ENCODE results near the gene ZNF407. TPM values are rescaled to one million over a fixed set of nuclear protein-coding genes. Genes with fewer than 3 reads are reported as not detected.
"Not testable (repeated sequence)": the region's sequence is repeated elsewhere in the genome, so short reads cannot be mapped to it uniquely, and the experiment has no call there.

ZNF407 gene
- polyA plus RNA-seq, 3 donors, result 2.2 to 3.0 (median 2.4) TPM

DNA sequence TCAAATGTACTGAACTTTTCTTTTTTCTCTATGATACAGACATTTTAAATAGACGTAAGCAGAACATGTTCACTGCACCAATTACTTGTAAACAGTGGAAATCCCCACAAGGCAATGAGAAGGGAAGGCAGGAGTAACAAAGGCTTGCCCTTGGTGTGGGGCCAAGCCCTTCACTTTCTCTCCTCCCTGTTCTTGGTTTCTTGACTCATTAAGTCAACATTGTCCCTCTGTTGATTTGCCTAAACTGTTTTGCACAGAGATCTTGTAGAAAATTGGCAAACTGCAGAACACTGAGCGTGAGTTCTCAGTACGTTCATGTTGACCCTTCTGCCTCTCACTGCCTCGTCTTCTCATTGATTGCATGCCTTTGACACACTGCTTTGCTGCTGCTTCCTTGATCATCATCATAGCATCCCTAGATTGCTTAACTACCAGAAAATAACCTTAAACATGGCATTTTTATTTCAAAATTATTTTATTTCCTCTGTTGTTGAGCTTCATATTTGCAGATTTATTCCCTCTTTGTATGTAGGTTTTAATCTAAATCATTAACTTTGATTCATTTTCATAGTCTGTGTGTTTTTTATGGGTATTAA is 353.6 kb downstream of the ZNF407 start:
- H3K27ac ChIP-seq (ENCODE audit: low read depth, low read length), result no peak overlapping the region

DNA sequence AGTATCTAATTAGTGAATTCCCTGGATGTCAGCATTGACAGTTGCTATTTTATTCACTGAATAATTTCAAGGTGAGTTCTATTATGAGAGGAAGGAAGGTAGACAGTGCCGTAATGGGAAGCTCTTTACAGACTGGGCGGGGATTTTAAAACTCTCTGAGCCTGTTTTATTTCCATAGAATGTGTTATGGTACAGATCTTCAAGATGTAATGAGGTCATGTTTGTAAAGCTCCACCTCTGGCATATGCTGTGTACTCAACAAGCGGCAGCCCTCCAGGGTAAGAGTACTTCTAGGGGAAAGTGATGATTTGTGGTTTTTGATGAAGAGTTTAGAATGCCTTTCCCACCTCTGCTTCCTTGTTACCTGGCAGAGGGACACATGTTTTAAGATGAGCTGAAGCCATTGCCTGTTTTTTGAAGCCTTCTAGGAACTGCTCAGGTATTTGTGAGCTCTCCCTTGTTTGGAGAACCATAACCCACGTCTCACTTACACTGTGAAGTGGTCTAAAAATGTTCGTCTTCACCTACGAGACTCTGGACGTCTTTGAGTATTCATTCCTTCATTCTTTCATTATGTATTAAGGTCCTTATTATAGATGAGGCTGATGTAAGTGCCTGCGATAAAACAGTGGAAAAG is 360.0 kb downstream of the ZNF407 start:
- H3K27ac ChIP-seq (ENCODE audit: low read depth, low read length), result no peak overlapping the region
- WGBS, 3 donors, result 94 to 97% (median 95%) methylated on average over 8 of the region's 8 CpGs

More for the DNA sequence above, 353.6 kb downstream of the ZNF407 start:
- 19 to 68% (median 48%) methylated on average over 4 of the region's 4 CpGs for WGBS, 3 donors

DNA sequence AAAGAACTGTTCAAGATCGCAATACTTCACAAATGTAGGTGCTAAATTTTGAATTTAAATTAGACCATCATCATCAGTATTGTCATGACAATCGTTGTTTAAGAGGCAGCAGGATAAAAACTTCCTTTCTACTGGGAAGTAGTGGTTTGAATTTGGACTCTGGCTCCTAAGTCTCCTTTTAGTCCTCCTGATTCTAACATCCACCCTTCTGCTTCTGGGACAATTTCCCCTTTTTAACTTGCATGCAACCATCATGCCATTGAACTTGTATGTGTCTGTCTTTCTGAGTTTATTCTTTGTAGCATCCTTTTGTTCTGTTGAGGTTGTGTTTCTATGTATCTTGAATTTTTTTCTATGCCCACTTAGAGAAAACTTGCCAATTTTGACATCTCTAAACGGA is 361.5 kb downstream of the ZNF407 start:
- no peak overlapping the region for H3K27ac ChIP-seq (ENCODE audit: low read depth, low read length)
- WGBS, 3 donors, result 92 to 95% (median 93%) methylated on average over 3 of the region's 3 CpGs

DNA sequence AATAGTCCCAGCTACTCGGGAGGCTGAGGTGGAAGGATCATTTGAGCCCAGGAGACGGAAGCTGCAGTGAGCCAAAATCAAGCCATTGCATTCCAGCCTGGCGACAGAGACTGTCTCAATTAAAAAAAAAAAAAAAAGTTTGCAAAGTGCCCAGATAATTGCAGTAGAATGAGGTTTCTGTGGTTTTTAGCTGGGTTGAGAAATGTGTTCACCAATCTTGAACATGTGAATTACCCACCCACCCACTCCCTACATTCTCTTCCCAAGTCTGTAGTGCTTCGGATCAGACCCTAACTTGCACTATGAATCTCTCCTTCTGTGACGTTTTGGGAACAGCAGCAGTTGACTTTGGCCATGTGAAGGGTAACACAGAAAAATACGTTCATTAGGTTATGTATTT is 363.9 kb downstream of the ZNF407 start:
- no peak overlapping the region for H3K27ac ChIP-seq (ENCODE audit: low read depth, low read length)
- WGBS, 3 donors, result 83 to 90% (median 85%) methylated on average over 6 of the region's 6 CpGs

DNA sequence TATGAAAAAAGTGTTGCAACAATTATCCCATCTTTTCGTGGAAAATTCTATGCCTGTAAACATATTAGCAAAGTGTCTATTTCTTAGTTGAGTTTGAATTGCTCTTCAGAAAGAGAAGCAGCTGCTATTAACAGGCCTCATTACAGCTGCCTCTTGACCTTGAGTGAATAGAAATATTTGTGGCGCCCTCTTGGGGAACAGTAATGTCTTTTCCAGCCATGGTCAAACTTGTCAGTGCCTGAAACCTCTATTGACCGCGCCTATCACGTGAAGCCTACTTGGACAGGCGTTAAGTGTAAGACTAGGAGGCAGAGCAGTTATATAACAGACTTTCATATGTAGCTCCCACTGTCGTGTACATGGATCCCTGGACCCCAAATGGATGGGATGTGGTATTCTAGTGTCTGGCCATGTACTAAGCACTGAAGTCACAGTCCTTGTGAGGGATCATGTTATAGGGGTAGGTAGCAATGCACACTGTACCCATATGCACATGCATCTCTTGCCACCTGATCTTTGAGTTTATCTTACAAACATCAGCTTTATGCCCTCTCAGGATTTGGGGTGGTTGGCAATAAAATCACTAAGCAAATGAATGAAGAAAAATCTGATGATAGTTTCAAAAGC is 366.3 kb downstream of the ZNF407 start:
- 32 to 52% (median 49%) methylated on average over 7 of the region's 7 CpGs for WGBS, 3 donors
- H3K27ac ChIP-seq (ENCODE audit: low read depth, low read length), result no peak overlapping the region

DNA sequence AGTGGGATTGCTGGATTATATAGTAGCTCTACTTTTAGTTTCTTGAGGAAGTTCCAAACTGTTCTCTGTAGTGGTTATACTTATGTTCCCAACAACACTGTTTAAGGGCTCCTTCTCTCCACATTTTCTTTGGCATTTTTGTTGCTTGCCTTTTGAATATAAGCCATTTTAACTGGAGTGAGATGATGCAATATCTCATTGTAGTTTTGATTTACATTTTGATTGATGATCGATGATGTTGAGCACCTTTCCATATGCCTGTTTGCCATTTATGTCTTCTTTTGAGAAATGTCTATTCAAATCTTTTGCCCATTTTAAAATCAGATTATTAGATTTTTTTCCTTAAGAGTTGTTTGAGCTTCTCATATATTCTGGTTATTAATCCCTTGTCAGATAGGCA is 368.0 kb downstream of the ZNF407 start:
- 99 to 100% (median 100%) methylated on average over 1 of the region's 1 CpG for WGBS, 3 donors
- H3K27ac ChIP-seq (ENCODE audit: low read depth, low read length), result no peak overlapping the region

DNA sequence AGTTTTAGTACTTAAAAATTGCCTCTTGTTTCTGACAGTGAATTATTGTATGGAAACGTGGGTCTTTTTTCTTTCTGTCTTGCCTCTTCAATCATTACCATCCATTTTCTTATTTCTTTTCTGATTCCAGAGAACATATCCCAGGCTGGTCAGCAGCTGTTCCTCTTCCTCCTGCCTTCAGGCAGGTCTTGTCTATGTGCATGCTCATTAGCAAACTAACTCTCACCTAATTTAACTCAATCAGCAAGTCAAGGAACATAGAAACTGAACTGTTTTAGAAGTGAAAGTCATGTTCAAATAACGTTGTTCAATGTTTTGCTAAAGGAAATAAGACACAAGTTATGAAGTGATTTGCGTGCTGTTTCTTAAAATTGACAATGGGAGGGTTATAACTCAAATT is 369.8 kb downstream of the ZNF407 start:
- WGBS, 3 donors, result 86 to 90% (median 87%) methylated on average over 3 of the region's 3 CpGs
- H3K27ac ChIP-seq (ENCODE audit: low read depth, low read length), result no peak overlapping the region

DNA sequence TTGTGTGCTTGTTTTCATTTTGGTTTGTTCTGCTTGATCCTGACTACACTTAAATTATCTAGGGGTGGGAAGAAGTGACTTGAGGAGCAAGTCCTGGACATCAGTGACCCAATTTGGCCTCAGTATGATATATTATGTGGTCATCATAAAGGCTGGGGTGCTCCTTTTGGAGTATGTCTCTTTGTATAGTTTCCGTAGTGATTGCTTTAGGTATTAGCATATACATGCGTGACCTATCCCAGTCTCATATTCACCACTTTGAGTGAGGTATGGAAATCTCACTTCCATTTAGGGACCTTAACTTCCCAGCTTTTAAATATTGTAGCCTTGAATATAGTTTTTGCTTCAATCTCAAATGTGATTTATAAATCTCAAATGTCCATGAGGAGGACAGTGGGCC is 370.3 kb downstream of the ZNF407 start:
- WGBS, 3 donors, result 96 to 100% (median 98%) methylated on average over 2 of the region's 2 CpGs
- no peak overlapping the region for H3K27ac ChIP-seq (ENCODE audit: low read depth, low read length)

DNA sequence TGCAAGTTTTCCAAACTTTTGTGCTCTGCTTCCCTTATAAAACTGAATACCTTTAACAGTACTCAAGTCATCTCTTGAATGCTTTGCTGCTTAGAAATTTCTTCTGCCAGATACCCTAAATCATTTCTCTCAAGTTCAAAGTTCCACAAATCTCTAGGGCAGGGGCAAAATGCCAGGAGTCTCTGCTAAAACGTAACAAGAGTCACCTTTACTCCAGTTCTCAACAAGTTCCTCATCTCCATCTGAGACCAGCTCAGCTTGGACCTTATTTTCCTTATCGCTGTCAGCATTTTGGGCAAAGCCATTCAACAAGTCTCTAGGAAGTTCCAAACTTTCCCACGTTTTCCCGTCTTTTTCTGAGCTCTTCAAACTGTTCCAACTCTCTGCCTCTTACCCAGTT is 373.7 kb downstream of the ZNF407 start:
- H3K27ac ChIP-seq (ENCODE audit: low read depth, low read length), result not testable (repeated sequence)
- WGBS, 3 donors, result 53 to 63% (median 60%) methylated on average over 4 of the region's 4 CpGs

DNA sequence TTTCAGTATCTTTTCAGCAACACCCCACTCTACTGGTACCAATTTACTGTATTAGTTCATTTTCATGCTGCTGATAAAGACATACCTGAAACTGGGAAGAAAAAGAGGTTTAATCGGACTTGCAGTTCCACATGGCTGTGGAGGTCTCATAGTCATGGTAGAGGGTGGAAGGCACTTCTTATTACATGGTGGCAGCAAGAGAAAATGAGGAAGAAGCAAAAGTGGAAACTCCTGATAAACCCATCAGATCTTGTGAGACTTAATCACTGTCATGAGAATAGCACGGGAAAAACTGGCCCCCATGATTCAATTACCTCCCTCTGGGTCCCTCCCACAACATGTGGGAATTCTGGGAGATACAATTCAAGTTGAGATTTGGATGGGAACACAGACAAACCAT is 374.1 kb downstream of the ZNF407 start:
- whole genome bisulfite sequencing, 3 donors, result 68 to 88% (median 69%) methylated on average over 2 of the region's 2 CpGs

DNA sequence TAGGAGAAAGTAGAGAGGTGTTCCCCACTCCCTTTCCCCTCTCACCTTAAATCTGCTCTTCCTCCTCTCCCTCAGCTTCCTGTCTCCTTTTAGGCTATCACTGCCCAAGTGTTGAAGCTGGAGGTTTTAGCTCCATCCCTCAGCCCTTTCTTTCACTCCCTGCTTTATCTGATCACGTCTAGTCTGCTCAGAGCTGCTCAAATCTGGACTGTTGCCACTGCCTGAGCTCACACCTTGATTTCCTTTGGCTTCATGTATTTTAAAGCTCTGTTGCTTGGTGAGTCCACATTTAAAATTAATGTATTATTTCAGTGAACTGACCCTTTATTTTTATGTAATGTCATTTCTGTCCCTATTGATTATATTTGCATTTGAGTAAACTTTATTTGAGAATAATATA is 374.7 kb downstream of the ZNF407 start:
- 21 to 54% (median 50%) methylated on average over 1 of the region's 1 CpG for WGBS, 3 donors
- H3K27ac ChIP-seq (ENCODE audit: low read depth, low read length), result no peak overlapping the region

More for the DNA sequence above, 374.1 kb downstream of the ZNF407 start:
- not testable (repeated sequence) for H3K27ac ChIP-seq (ENCODE audit: low read depth, low read length)

DNA sequence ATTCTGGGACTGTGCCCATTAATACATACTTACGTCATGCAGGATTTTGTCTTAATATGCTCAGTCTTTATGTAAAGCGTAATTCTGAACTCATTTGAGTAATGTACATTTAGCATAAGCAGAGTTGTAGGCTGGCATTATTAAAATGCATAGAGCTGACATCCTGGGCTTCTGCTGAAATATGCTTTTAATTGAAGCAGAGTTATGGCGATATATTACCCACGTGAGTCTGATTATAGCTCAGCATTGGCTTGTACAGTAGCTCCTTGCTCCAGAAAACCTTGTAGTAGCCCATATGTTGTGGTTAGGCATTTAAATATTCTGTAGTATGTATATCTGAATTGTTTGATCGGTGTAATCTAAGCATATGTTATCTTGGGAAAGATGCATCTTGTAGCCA is 377.3 kb downstream of the ZNF407 start:
- 83 to 97% (median 95%) methylated on average over 5 of the region's 5 CpGs for WGBS, 3 donors
- no peak overlapping the region for H3K27ac ChIP-seq (ENCODE audit: low read depth, low read length)

DNA sequence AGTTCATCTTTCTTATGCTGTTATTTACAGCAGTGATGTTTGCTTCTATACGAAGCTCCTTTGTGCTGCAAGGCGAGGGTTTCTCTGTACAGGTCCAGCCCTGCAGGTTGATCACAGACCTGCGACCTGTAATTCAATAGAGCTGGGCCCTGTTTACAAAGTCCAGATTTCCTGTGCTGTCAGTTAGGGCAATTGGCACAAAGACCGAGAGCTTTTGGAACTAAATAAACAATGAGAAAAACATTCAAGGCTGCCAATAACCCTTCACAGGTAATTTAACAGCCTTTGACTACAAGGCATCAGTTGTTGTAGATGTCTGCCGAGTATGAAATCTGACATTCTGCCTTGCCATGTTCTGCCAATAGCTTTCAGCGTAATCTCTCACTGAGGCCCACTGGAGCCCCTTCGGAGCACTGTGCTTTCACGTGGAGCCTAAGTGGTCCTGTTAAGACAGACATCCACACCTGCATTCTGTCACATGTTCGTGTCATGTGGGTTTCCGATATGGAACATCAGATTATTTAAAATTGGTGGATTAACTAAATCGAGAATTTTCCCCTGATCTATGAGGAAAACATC is 378.8 kb downstream of the ZNF407 start:
- WGBS, 3 donors, result 65 to 81% (median 73%) methylated on average over 11 of the region's 11 CpGs
- no peak overlapping the region for H3K27ac ChIP-seq (ENCODE audit: low read depth, low read length)

DNA sequence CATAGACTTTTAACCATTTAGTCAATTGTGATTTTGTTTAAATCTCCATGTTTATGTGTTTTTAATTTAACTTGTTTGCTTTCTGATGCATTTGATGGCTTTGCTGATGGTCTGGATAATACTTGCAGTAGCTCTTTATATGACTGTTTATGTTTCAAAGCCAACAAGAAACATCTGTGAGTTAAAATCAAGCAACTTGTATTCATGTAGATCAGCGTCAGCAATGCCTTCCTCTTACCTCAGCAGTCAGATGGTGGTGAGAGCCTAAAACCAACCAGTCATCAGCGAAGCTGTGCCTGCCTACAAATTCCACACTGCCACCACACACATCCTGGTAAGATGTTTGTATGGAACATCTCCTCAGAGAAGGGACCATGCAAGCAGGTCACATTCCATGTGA is 379.4 kb downstream of the ZNF407 start:
- no peak overlapping the region for H3K27ac ChIP-seq (ENCODE audit: low read depth, low read length)
- 97 to 98% (median 98%) methylated on average over 2 of the region's 2 CpGs for WGBS, 3 donors

DNA sequence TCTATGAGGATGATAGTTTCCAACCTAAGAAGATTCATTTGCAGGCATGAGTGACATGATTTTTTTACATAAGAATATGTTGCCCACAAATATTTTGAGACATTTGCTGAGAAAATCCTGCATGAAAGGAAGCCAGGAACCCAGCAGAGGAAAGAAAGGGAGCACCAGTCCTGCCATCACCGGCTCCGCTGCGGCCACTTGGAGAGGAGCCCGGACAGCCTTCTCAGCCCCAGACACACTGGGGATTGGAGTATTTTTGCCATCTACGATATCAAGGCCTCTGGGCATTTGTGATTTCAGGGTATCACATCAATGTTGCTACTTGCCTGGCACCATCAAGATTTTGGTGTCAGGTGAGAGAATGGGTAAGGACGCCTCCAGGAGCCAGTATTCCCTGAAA is 383.0 kb downstream of the ZNF407 start:
- whole genome bisulfite sequencing, 3 donors, result 88 to 95% (median 93%) methylated on average over 6 of the region's 6 CpGs
- H3K27ac ChIP-seq (ENCODE audit: low read depth, low read length), result no peak overlapping the region

DNA sequence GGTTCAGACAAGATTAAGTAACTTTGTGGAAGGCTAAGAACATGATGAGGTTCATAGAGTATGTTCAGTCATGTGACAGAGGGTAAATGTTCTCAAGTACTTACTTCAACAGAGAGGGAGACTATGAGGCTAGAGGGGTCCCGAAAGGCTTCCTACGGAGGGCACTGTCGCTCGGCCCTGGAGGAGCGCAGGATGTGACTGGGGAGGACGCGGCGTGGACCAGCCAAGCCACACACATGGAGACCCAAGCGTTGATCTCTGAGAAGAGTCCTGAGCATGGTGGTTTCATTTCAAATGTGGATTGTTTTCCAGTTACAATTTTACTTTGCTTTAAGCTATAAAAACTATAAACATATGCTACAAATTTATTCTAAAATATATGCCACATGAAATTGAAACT is 383.8 kb downstream of the ZNF407 start:
- H3K27ac ChIP-seq (ENCODE audit: low read depth, low read length), result no peak overlapping the region
- WGBS, 3 donors, result 98 to 99% (median 99%) methylated on average over 9 of the region's 9 CpGs

DNA sequence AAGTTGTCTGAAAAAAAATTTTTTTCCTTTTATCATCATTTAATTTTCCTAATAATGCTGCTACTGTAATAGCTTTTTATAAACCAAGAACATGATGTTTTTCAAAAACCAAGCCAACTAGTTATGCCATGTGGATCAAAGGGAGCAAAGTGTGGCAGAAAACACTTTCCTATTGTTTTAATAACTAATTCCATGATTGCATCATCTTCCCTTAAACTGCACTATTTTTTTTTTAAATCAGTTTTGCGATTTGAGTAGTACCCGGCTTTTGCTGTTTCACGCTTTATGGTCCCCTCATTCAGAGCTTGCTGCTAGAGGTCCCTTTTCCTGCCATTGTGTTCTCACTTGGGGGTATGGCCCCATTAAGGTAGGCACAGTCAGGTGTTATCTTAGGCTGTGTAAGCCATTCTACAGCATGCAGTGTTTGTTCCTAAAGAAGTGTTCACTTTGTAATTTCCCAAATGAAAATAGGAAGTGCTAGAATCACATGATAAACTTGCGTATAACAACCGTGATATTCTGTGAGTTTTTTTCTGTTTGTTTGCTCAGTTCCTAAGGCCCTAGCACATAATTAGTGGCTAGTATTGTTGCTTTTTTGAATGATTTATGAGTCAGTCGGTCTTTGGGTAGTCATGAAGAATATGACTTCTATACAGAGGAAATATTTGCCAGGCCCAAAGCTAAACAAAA is 385.4 kb downstream of the ZNF407 start:
- H3K27ac ChIP-seq (ENCODE audit: low read depth, low read length), result no peak overlapping the region
- 61 to 76% (median 62%) methylated on average over 6 of the region's 6 CpGs for WGBS, 3 donors

DNA sequence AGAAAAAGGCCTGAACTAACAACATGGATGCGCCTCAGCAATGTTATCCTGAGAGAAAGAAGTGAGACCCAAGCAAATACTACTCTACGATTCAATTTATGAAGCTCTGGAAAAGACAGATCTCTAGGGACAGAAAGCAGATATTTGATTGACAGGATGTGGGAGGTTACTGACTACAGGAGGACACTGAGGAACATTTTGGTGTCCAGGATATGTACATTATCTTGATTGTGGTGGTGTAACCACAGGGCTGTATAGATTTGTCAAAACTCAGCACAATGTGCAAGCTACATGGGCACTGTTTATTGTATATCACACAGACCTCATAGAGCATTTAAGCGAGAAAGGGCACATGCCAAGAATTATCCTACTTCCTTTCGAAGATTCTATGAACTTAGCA is 391.5 kb downstream of the ZNF407 start:
- H3K27ac ChIP-seq (ENCODE audit: low read depth, low read length), result no peak overlapping the region
- 95 to 97% (median 96%) methylated on average over 4 of the region's 4 CpGs for WGBS, 3 donors

DNA sequence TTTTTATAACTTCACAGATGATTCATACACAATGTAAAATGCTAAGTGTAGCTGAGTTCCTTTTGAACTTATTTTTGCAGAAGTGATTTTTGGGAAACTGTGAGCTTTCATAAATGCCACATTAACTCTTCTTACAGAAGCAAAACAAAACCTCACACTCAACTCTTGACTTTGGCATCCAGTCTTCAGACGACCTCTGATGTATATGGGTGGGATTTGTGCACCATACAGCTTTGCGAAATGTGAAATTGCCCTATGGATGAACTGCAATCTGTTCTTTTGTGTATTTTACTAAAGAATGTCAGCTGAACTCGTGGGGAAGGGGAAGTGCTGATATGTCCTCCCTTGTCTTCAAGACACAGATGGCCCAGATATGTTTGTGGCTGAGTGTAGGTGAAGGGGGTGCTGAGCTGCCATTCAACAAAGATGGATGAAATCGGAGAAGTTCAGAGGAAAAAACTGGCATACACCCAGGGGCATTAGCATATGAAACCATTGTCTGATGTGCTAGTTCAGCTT is 393.0 kb downstream of the ZNF407 start:
- H3K27ac ChIP-seq (ENCODE audit: low read depth, low read length), result no peak overlapping the region
- 52 to 70% (median 61%) methylated on average over 4 of the region's 4 CpGs for WGBS, 3 donors
